GM18499 (cell line): ENCODE data around the gene RFT1.

Experiments used
- ATAC-seq: cut with Tn5 transposase; IDR thresholded peaks from one replicate; pipeline ENCODE4 v1.9.1; 2021; ENCODE audit warnings: moderate number of reproducible peaks; ENCODE audit not compliant: insufficient read depth, unreplicated experiment

RFT1 gene

DNA sequence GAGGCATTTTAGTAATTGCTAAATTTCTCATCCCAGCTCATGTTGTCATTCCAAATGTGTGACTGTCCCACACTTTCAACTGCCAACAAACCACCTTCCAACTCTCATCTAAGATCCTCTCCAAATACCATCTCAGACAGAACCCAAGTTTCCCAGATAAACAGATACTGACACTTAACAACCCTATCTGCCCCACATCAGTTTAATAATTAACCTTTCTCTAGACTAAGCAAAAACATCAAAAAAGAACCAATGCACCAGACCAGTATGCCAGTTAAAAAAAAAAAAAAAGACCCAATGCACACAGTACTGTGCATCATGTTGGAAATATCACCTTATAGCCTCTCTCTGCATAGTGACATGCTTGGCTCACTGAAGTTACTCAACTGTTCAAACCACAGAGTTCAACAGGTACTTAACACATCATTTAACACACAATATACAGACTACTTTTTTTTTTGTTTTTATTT lies 89.8 kb downstream of the RFT1 start:
- no peak for ATAC-seq

DNA sequence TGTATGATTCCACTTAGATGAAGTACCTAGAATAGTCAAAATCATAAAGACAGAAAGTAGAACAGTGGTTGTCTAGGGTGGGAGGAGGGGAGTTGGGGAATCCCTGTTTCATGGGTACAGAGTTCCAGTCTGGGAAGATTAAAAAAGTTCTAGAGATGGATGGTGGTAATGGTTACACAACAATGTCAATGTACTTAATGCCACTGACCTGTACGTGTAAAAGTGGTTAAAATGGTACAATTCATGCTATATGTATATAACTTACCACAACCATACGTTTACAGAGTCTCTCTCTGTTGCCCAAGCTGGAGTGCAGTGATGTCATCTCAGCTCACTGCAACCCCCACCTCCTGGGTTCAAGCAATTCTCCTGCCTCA lies 90.9 kb downstream of the RFT1 start:
- no peak for ATAC-seq

GRCh38 chr3:53038679-53039375 lies 91.4 kb downstream of the RFT1 start:
- no peak for ATAC-seq
